ENCODE results near the gene GSK3A.

DNA sequence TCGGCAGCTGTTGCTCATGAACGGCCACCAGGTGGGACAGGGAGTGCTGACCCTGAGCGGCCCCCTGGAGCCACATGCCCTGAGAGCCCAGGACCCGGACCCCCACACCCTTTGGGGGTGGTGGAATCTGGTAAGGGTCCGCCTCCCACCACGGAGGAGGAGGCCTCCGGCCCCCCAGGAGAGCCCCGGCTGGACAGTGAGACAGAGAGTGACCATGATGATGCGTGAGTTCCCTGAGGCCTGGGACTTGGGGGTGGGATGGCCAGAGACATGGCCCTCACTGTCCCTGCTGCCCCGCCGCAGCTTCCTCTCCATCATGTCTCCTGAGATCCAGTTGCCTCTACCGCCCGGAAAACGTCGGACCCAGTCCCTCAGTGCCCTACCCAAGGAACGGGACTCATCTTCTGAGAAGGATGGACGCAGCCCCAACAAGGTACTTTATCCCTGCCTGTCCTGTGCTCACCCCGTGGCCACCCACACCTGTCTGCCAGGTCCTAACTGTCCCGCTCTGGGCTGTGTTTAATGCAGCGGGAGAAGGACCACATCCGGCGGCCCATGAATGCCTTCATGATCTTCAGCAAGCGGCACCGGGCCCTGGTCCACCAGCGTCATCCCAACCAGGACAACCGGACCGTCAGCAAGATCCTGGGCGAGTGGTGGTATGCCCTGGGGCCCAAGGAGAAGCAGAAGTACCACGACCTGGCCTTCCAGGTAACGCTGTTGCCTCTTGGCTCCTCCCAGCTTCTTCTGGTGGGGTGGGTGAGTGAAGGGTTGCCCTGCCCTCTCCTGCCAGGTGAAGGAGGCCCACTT is 44.8 kb upstream of the GSK3A start:
- TF ChIP-seq POU2F2 (IDR thresholded peaks at IDR 0.05; ENCODE audit: low read depth, low read length) (no peak), POLR2A (IDR thresholded peaks at IDR 0.05; ENCODE audit: low read depth, low read length) (no peak), TAF1 (IDR thresholded peaks at IDR 0.05; ENCODE audit: low read depth, low read length) (no peak)

Measured in GM12891 (cell line).